H1 (cell line): Measurements from ENCODE around the gene HLA-DRB1. TPM values are rescaled to one million over a fixed set of nuclear protein-coding genes. Genes with fewer than 3 reads are reported as not detected.

Source experiments
- CTCF ChIA-PET: fragments of 300-600 bp; sonication (Branson Sonifier 250); formaldehyde crosslinking; loops from one replicate; lab custom pipeline; 2021; ENCODE audit not compliant: partially characterized antibody; lab: Charles Lee
- POLR2A ChIA-PET: fragments of 300-600 bp; sonication (Branson Sonifier 250); formaldehyde crosslinking; loops from one replicate; lab custom pipeline; 2021; ENCODE audit warnings: inconsistent platforms; ENCODE audit not compliant: partially characterized antibody; lab: Charles Lee
- DNase-seq, 2 experiments: peaks; one replicate each; pipeline versions ENCODE4 v3.0.0 to v3.0.0-alpha.2; 2010 to 2022; ENCODE audit warnings: low spot score in 2 of 2, low read depth in 1 of 2, mixed read lengths in 1 of 2
- FAIRE-seq: peaks from 2 replicates; lab custom pipeline; 2011; peaks lifted over from hg19 to GRCh38; lab: Jason Lieb, UNC
- H2AFZ ChIP-seq: 2 replicates; pipeline ENCODE4 v1.8.1; 2012; ENCODE audit warnings: low read length, inconsistent platforms
- H2AK5ac ChIP-seq: 2 replicates; pipeline ENCODE4 v1.6.1; 2013; ENCODE audit warnings: low read depth, low read length
- H2BK120ac ChIP-seq: replicated peaks from 2 replicates; pipeline ENCODE3; 2013; ENCODE audit warnings: low read depth, low read length, inconsistent platforms
- H2BK12ac ChIP-seq: 2 replicates; pipeline ENCODE4 v1.6.1; 2013; ENCODE audit warnings: low read depth, low read length
- H2BK15ac ChIP-seq: 2 replicates; pipeline ENCODE4 v1.6.1; 2013; ENCODE audit warnings: low read length
- H2BK20ac ChIP-seq: 2 replicates; pipeline ENCODE4 v1.6.1; 2013; ENCODE audit warnings: low read length
- H2BK5ac ChIP-seq: 2 replicates; pipeline ENCODE4 v1.6.1; 2013; ENCODE audit warnings: low read depth, low read length
- H3K14ac ChIP-seq: 2 replicates; pipeline ENCODE4 v1.6.1; 2013; ENCODE audit warnings: inconsistent platforms; ENCODE audit not compliant: insufficient read length
- H3K18ac ChIP-seq: 2 replicates; pipeline ENCODE4 v1.6.1; 2013; ENCODE audit warnings: low read length; ENCODE audit errors: extremely low read depth
- H3K23ac ChIP-seq: 2 replicates; pipeline ENCODE4 v1.6.1; 2013; ENCODE audit warnings: inconsistent platforms; ENCODE audit not compliant: insufficient read length
- H3K23me2 ChIP-seq: 2 replicates; pipeline ENCODE4 v1.6.1; 2013; ENCODE audit warnings: low read depth, low read length
- H3K27ac ChIP-seq: 2 replicates; pipeline ENCODE4 v1.6.1; 2011; ENCODE audit warnings: low read depth, low read length, inconsistent platforms
- H3K27me3 ChIP-seq, 4 experiments: replicated peaks in 1 of 4; 1 replicate in 1 of 4; 2 replicates in 3 of 4; pipeline versions ENCODE4 v1.6.1 to v1.8.1; 2011 to 2013; ENCODE audit warnings: low read length in 3 of 4, mild to moderate bottlenecking in 3 of 4, inconsistent platforms in 2 of 4, mixed read lengths in 2 of 4, moderate library complexity in 1 of 4; ENCODE audit not compliant: control insufficient read depth in 3 of 4, insufficient read depth in 3 of 4; ENCODE audit errors: extremely low read depth in 1 of 4
- H3K36me3 ChIP-seq, 4 experiments: 2 replicates each; pipeline versions ENCODE4 v1.6.1 to v1.8.1; 2011 to 2013; ENCODE audit warnings: mild to moderate bottlenecking in 4 of 4, low read length in 3 of 4, moderate library complexity in 2 of 4, control low read depth in 1 of 4, inconsistent platforms in 1 of 4; ENCODE audit not compliant: insufficient read depth in 4 of 4, control insufficient read depth in 2 of 4
- H3K4ac ChIP-seq: replicated peaks from 2 replicates; pipeline ENCODE3; 2013; ENCODE audit warnings: low read length, low read depth, mixed read lengths, inconsistent platforms; ENCODE audit not compliant: insufficient read length
- H3K4me1 ChIP-seq, 4 experiments: replicated peaks in 1 of 4; 1 replicate in 1 of 4; 2 replicates in 3 of 4; pipeline versions ENCODE4 v1.6.1 to v1.8.1; 2011 to 2013; ENCODE audit warnings: low read length in 3 of 4, inconsistent platforms in 2 of 4, mixed read lengths in 1 of 4; ENCODE audit not compliant: insufficient read depth in 4 of 4, control insufficient read depth in 3 of 4
- H3K4me2 ChIP-seq, 2 experiments: 2 replicates each; pipeline versions ENCODE4 v1.6.1 to v1.8.1; 2011 to 2013; ENCODE audit warnings: low read depth in 2 of 2, low read length in 2 of 2, control low read depth in 1 of 2, inconsistent platforms in 1 of 2, mild to moderate bottlenecking in 1 of 2; ENCODE audit not compliant: insufficient read depth in 1 of 2
- H3K4me3 ChIP-seq, 4 experiments: fragments of 200-600, 300-600 bp in 1 of 4; sonication (generic), shearing (Covaris generic), sonication (Bioruptor Twin) in 1 of 4; 2 replicates each; pipeline versions ENCODE4 v1.5.1 to v1.8.1; 2011 to 2016; ENCODE audit warnings: low read length in 4 of 4, low read depth in 3 of 4, control low read depth in 2 of 4, inconsistent platforms in 2 of 4, mild to moderate bottlenecking in 2 of 4, mixed read lengths in 1 of 4, moderate library complexity in 1 of 4; ENCODE audit not compliant: insufficient read depth in 2 of 4; ENCODE audit errors: extremely low read depth in 1 of 4
- H3K56ac ChIP-seq: replicated peaks from 2 replicates; pipeline ENCODE3; 2013; ENCODE audit warnings: low read depth, mild to moderate bottlenecking, mixed read lengths, low read length, inconsistent platforms; ENCODE audit not compliant: insufficient read length
- H3K79me1 ChIP-seq: 2 replicates; pipeline ENCODE4 v1.6.1; 2013; ENCODE audit warnings: low read depth, low read length, control low read depth
- H3K79me2 ChIP-seq, 2 experiments: 2 replicates each; pipeline versions ENCODE4 v1.6.1 to v1.8.1; 2012 to 2013; ENCODE audit warnings: low read length in 2 of 2, mild to moderate bottlenecking in 2 of 2, inconsistent platforms in 1 of 2; ENCODE audit not compliant: insufficient read depth in 2 of 2, control insufficient read depth in 1 of 2
- H3K9ac ChIP-seq, 4 experiments: replicated peaks in 1 of 4; 1 replicate in 1 of 4; 2 replicates in 3 of 4; pipeline versions ENCODE4 v1.6.1 to v1.8.1; 2011 to 2013; ENCODE audit warnings: low read depth in 3 of 4, low read length in 3 of 4, control low read depth in 2 of 4, mild to moderate bottlenecking in 2 of 4, moderate library complexity in 2 of 4, inconsistent platforms in 1 of 4; ENCODE audit errors: extremely low read depth in 1 of 4
- H3K9me3 ChIP-seq, 2 experiments: 2 replicates each; pipeline versions ENCODE4 v1.6.1 to v1.8.1; 2012 to 2013; ENCODE audit warnings: mild to moderate bottlenecking in 2 of 2, moderate library complexity in 2 of 2, control low read depth in 1 of 2, inconsistent platforms in 1 of 2, low read depth in 1 of 2, low read length in 1 of 2, mixed read lengths in 1 of 2; ENCODE audit not compliant: insufficient read depth in 2 of 2
- H4K20me1 ChIP-seq, 2 experiments: replicated peaks in 1 of 2; 2 replicates each; pipeline versions ENCODE3 to v1.8.1; 2011 to 2013; ENCODE audit warnings: inconsistent platforms in 2 of 2, low read length in 2 of 2, mild to moderate bottlenecking in 1 of 2; ENCODE audit not compliant: insufficient read depth in 2 of 2, control insufficient read depth in 1 of 2
- H4K5ac ChIP-seq: 2 replicates; pipeline ENCODE4 v1.6.1; 2013; ENCODE audit warnings: low read length, low read depth, mixed read lengths, inconsistent platforms; ENCODE audit not compliant: insufficient read length
- H4K8ac ChIP-seq: 2 replicates; pipeline ENCODE4 v1.8.0; 2013; ENCODE audit warnings: mild to moderate bottlenecking, moderate library complexity, low read length, inconsistent platforms; ENCODE audit not compliant: insufficient read depth; ENCODE audit errors: extremely low read depth
- H4K91ac ChIP-seq: replicated peaks from 2 replicates; pipeline ENCODE3; 2013; ENCODE audit warnings: low read length, mixed read lengths, inconsistent platforms; ENCODE audit not compliant: insufficient read length
- ATF2 ChIP-seq: IDR thresholded peaks from 2 replicates; pipeline ENCODE4 v1.6.1; 2012; ENCODE audit warnings: low read length, inconsistent platforms
- ATF3 ChIP-seq: IDR thresholded peaks from 2 replicates; pipeline ENCODE4 v1.6.1; 2011; ENCODE audit warnings: low read depth, mild to moderate bottlenecking, low read length; ENCODE audit not compliant: insufficient read depth
- BACH1 ChIP-seq: IDR thresholded peaks from 2 replicates; pipeline ENCODE4 v1.6.1; 2012; ENCODE audit warnings: low read length, improper control_type of control experiment
- BRCA1 ChIP-seq: IDR thresholded peaks from 2 replicates; pipeline ENCODE4 v1.6.1; 2012; ENCODE audit warnings: low read depth, low read length, improper control_type of control experiment
- CHD1 ChIP-seq: IDR thresholded peaks from 2 replicates; pipeline ENCODE4 v1.6.1; 2012; ENCODE audit warnings: low read depth, low read length, improper control_type of control experiment
- JUN ChIP-seq: IDR thresholded peaks from 2 replicates; pipeline ENCODE4 v1.6.1; 2011; ENCODE audit warnings: low read depth, mild to moderate bottlenecking, improper control_type of control experiment, low read length
- PHF8 ChIP-seq: fragments of 200-600 bp; sonication (generic); conservative IDR thresholded peaks from 2 replicates; pipeline ENCODE4 v1.7.1; 2012; ENCODE audit warnings: low read depth, mild to moderate bottlenecking, inconsistent platforms, low read length, moderate library complexity
- POU5F1 ChIP-seq: IDR thresholded peaks from 2 replicates; pipeline ENCODE4 v1.6.1; 2011; ENCODE audit warnings: low read depth, mild to moderate bottlenecking, low read length, moderate library complexity
- RAD21 ChIP-seq, 2 experiments: IDR thresholded peaks in 1 of 2; conservative IDR thresholded peaks in 1 of 2; 2 replicates each; pipeline ENCODE4 v1.6.1; 2011; ENCODE audit warnings: low read depth in 2 of 2, low read length in 2 of 2, improper control_type of control experiment in 1 of 2, inconsistent platforms in 1 of 2, mild to moderate bottlenecking in 1 of 2, moderate library complexity in 1 of 2
- RNF2 ChIP-seq: fragments of 200-900, 300-1000 bp; sonication (generic); IDR thresholded peaks from 2 replicates; pipeline ENCODE4 v1.7.1; 2016; ENCODE audit warnings: borderline replicate concordance, low read depth, mild to moderate bottlenecking, antibody characterized with exemption, low read length; ENCODE audit not compliant: poor library complexity, severe bottlenecking; ENCODE audit errors: missing control alignments
- RXRA ChIP-seq: IDR thresholded peaks from 2 replicates; pipeline ENCODE4 v1.6.1; 2011; ENCODE audit warnings: low read depth, mild to moderate bottlenecking, low read length, moderate library complexity; ENCODE audit not compliant: insufficient read depth
- TEAD4 ChIP-seq: IDR thresholded peaks from 2 replicates; pipeline ENCODE4 v1.6.1; 2012; ENCODE audit warnings: low read depth, low read length, inconsistent platforms, mixed read lengths
- WGBS, 2 experiments: shearing (Covaris generic) in 1 of 2; methylation state at CpG; one replicate each; pipeline versions ENCODE4 v1.1.6 to v1.1.7; 2013 to 2015; ENCODE audit warnings: low lambda C conversion rate in 2 of 2, mixed read lengths in 2 of 2, inconsistent platforms in 1 of 2, low coverage in 1 of 2, missing lambda C conversion rate in 1 of 2; ENCODE audit not compliant: insufficient replicate concordance in 2 of 2, insufficient coverage in 1 of 2, insufficient read length in 1 of 2; ENCODE audit errors: extremely low coverage in 1 of 2, missing lambda C conversion rate in 1 of 2; 5-methylcytosine and 5-hydroxymethylcytosine counted together
- polyA plus RNA-seq, 7 experiments: library from polyadenylated mRNA; depleted of rRNA in 3 of 7; stranded (reverse) in 5 of 7; unstranded in 2 of 7; fragments of >200 nt in 5 of 7; fragments of 200-250 nt in 2 of 7; gene quantifications; 1 replicate in 5 of 7; 2 replicates in 1 of 7; 4 replicates in 1 of 7; pipeline versions ENCODE4 v1.2.1 to v1.2.3, GENCODE V29; 2011 to 2013; ENCODE audit warnings: missing spikeins in 2 of 7, mixed read lengths in 2 of 7
- total RNA-seq: library from RNA; stranded (reverse); fragmentation: NEBNext Ultra II Directional; extraction: Animal tissue kit (Norgen Biotek cat#: 25700); gene quantifications from 2 replicates; pipeline ENCODE4 v1.2.1, GENCODE V29; 2021

HLA-DRB1 gene
- total and polyA plus RNA-seq, 2 of the 8 experiments (the other 6 are each of a cell fraction or from before 2014, with no cell fraction given) = 6.7 to 7.5 TPM

- Histone ChIP-seq H2BK15ac (no peak overlapping the region), H2BK12ac (no peak overlapping the region), H3K27ac (no peak overlapping the region), H3K14ac (no peak overlapping the region), H3K9ac (no peak overlapping the region), H3K4me3 (no peak overlapping the region), H2BK5ac (no peak overlapping the region), H2BK120ac (no peak overlapping the region), H3K79me2 (no peaks in the 10 kb centered on the region), H3K4ac (no peak overlapping the region), H3K27me3 (no peaks in the 10 kb centered on the region), H3K79me1 (no peaks in the 10 kb centered on the region), H3K23me2 (no peaks in the 10 kb centered on the region), H2BK20ac (no peak overlapping the region), H3K18ac (no peak overlapping the region), H2AK5ac (no peak overlapping the region), H4K5ac (no peak overlapping the region), H4K20me1 (no peaks in the 10 kb centered on the region), H3K23ac (no peak overlapping the region), H3K36me3 (no peaks in the 10 kb centered on the region), H4K91ac (no peak overlapping the region), H3K9me3 (no peaks in the 10 kb centered on the region), H2AFZ (no peak overlapping the region), H3K4me2 (no peak overlapping the region), H3K4me1 (no peaks in the 10 kb centered on the region; a peak in 1 of 7 replicates), H4K8ac (no peak overlapping the region), H3K56ac (no peak overlapping the region)
- POLR2A ChIA-PET = no interaction called here
- FAIRE-seq (no peak), DNase-seq (no peak)
- 66% methylated on average over 3 of the region's 3 CpGs; no CpG with 5 or more reads in 1 of the 2 experiments for WGBS, 2 experiments
- CTCF ChIA-PET = interaction anchor here (1.1 kb wide), 1 partner anchor 260 kb away, joined by 3 read pairs; no protein-coding TSS in a partner anchor
- TF ChIP-seq POU5F1 (no peak), CHD1 (no peak), ATF2 (no peak), RNF2 (no peak), ATF3 (no peak), BRCA1 (no peak), RAD21 (IDR thresholded peaks at IDR 0.05 in 1 of 2, conservative IDR thresholded peaks at IDR 0.05 in 1 of 2; ENCODE audit: low read depth in 2 of 2, low read length in 2 of 2) (no peak), RXRA (no peak), JUN (no peak), BACH1 (no peak), TEAD4 (no peak), PHF8 (no peak)
Measured at GRCh38 chr6:32608362-32608761, 18.7 kb upstream of the HLA-DRB1 start.
